Neural cell (in vitro differentiated cells): Measurements from ENCODE around the gene FANCI. TPM values are rescaled to one million over a fixed set of nuclear protein-coding genes. Genes with fewer than 3 reads are reported as not detected.

Source experiments
- H2AFZ ChIP-seq: fragments of 200-600, 300-800 bp; sonication (generic), shearing (Covaris generic); 2 replicates; pipeline ENCODE4 v1.6.0; 2014; ENCODE audit warnings: low read depth, mild to moderate bottlenecking, antibody characterized with exemption, low read length, moderate library complexity
- H3F3A ChIP-seq: fragments of 200-600 bp; shearing (Covaris generic); 2 replicates; pipeline ENCODE4 v1.6.1; 2016; ENCODE audit warnings: mild to moderate bottlenecking, moderate library complexity, mixed read lengths, antibody characterized with exemption, low read length; ENCODE audit not compliant: insufficient read depth, poor library complexity, severe bottlenecking
- H3K27ac ChIP-seq: fragments of 200-600, 300-800 bp; sonication (generic), shearing (Covaris generic); 2 replicates; pipeline ENCODE4 v1.5.1; 2014; ENCODE audit warnings: mild to moderate bottlenecking, low read length, moderate library complexity
- H3K27me3 ChIP-seq: fragments of 300-800, 200-600 bp; sonication (generic), shearing (Covaris generic); 2 replicates; pipeline ENCODE4 v1.6.0; 2014; ENCODE audit warnings: mild to moderate bottlenecking, low read depth, low read length, moderate library complexity; ENCODE audit not compliant: insufficient read depth
- H3K36me3 ChIP-seq: fragments of 300-800, 200-600 bp; sonication (generic), shearing (Covaris generic); 2 replicates; pipeline ENCODE4 v1.5.1; 2014; ENCODE audit warnings: mild to moderate bottlenecking, antibody characterized with exemption, low read length, moderate library complexity; ENCODE audit not compliant: insufficient read depth
- H3K4me2 ChIP-seq: fragments of 300-800, 200-600 bp; sonication (generic), shearing (Covaris generic); 2 replicates; pipeline ENCODE4 v1.6.0; 2014; ENCODE audit warnings: mild to moderate bottlenecking, low read length
- H3K4me3 ChIP-seq: fragments of 300-800, 200-600 bp; sonication (generic), shearing (Covaris generic); 2 replicates; pipeline ENCODE4 v1.5.1; 2014; ENCODE audit warnings: mild to moderate bottlenecking, low read length, moderate library complexity
- H3K79me2 ChIP-seq: fragments of 200-600 bp; shearing (Covaris generic); replicated peaks from 2 replicates; pipeline ENCODE4 v1.6.0; 2014; ENCODE audit warnings: mild to moderate bottlenecking, low read length, moderate library complexity; ENCODE audit not compliant: insufficient read depth
- H3K9ac ChIP-seq: fragments of 300-800, 200-600 bp; sonication (generic), shearing (Covaris generic); 2 replicates; pipeline ENCODE4 v1.6.1; 2016; ENCODE audit warnings: mild to moderate bottlenecking, low read length, mixed read lengths
- H3K9me2 ChIP-seq: fragments of 200-600 bp; shearing (Covaris generic); 2 replicates; pipeline ENCODE4 v1.6.1; 2016; ENCODE audit warnings: mild to moderate bottlenecking, low read length, mixed read lengths; ENCODE audit not compliant: insufficient read depth
- H3K9me3 ChIP-seq: fragments of 200-600, 300-800 bp; sonication (generic), shearing (Covaris generic); 2 replicates; pipeline ENCODE4 v1.6.1; 2016; ENCODE audit warnings: mild to moderate bottlenecking, mixed run types, low read length, moderate library complexity, mixed read lengths
- H4K20me1 ChIP-seq: fragments of 200-600 bp; shearing (Covaris generic); 2 replicates; pipeline ENCODE4 v1.6.1; 2016; ENCODE audit warnings: mild to moderate bottlenecking, mixed run types; ENCODE audit not compliant: insufficient read depth
- EP300 ChIP-seq: fragments of 450-650 bp; conservative IDR thresholded peaks from 2 replicates; pipeline ENCODE4 v1.6.1; 2014; ENCODE audit warnings: antibody characterized with exemption, mild to moderate bottlenecking, moderate library complexity; ENCODE audit not compliant: poor library complexity, severe bottlenecking
- EZH2 ChIP-seq: fragments of 200-600, 300-800 bp; shearing (Covaris generic), sonication (generic); IDR thresholded peaks from 2 replicates; pipeline ENCODE4 v1.6.1; 2014; ENCODE audit warnings: antibody characterized with exemption, low read length, borderline replicate concordance, mild to moderate bottlenecking; ENCODE audit not compliant: insufficient read depth, poor library complexity, severe bottlenecking
- MXI1 ChIP-seq: fragments of 450-650 bp; conservative IDR thresholded peaks from 2 replicates; pipeline ENCODE4 v1.6.1; 2014; ENCODE audit warnings: antibody characterized with exemption, mild to moderate bottlenecking; ENCODE audit not compliant: poor library complexity, severe bottlenecking
- POLR2AphosphoS5 ChIP-seq: IDR thresholded peaks from 2 replicates; pipeline ENCODE4 v1.6.1; 2012
- RAD21 ChIP-seq: fragments of 450-650 bp; conservative IDR thresholded peaks from 2 replicates; pipeline ENCODE4 v1.6.1; 2014; ENCODE audit warnings: antibody characterized with exemption, mild to moderate bottlenecking, moderate library complexity
- SMC3 ChIP-seq: fragments of 450-650 bp; conservative IDR thresholded peaks from 2 replicates; pipeline ENCODE4 v1.6.1; 2014; ENCODE audit warnings: antibody characterized with exemption, mild to moderate bottlenecking, moderate library complexity; ENCODE audit not compliant: poor library complexity
- TAF1 ChIP-seq: IDR thresholded peaks from 2 replicates; pipeline ENCODE4 v1.6.1; 2012; ENCODE audit warnings: low read depth
- polyA plus RNA-seq: library from polyadenylated mRNA; depleted of rRNA; stranded (reverse); fragments of >200 nt; gene quantifications from 2 replicates; pipeline ENCODE4 v1.2.3, GENCODE V29; 2014
- TF ChIP-seq, protein P1 (sequence below): fragments of 450-650 bp; IDR thresholded peaks from 2 replicates; pipeline ENCODE4 v1.5.1; 2014; ENCODE audit warnings: antibody characterized with exemption, mild to moderate bottlenecking, moderate library complexity; ENCODE audit not compliant: poor library complexity, severe bottlenecking
- TF ChIP-seq, protein P2 (sequence below): IDR thresholded peaks from 2 replicates; pipeline ENCODE4 v1.6.1; 2012; ENCODE audit warnings: borderline replicate concordance

The FANCI gene
- polyA plus RNA-seq, 1 donor from 2014 or later, result 5.4 TPM

DNA sequence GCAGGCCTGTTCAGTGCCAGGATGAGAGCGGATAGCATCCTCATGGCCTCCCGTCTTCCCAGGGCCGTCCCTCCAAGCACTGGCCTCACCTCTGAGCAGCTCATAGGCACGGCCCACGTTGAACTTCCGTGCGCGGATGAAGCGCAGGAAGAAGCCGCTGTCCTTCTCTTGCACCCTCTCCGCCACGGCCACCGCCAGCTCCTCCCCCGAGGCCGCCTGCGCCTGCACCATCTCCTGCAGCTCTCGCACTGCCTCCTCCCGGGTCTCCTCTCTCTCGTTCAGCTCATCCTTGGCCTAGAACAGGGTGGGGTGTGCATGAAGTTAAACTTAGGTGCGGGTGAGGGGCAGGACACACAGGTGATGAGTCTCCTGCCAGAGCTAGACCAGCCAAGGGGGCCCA is 26.7 kb upstream of the FANCI start:
- H2AFZ ChIP-seq, result no peak overlapping the region
- no peak for TF ChIP-seq TAF1
- TF ChIP-seq, protein P1, sequence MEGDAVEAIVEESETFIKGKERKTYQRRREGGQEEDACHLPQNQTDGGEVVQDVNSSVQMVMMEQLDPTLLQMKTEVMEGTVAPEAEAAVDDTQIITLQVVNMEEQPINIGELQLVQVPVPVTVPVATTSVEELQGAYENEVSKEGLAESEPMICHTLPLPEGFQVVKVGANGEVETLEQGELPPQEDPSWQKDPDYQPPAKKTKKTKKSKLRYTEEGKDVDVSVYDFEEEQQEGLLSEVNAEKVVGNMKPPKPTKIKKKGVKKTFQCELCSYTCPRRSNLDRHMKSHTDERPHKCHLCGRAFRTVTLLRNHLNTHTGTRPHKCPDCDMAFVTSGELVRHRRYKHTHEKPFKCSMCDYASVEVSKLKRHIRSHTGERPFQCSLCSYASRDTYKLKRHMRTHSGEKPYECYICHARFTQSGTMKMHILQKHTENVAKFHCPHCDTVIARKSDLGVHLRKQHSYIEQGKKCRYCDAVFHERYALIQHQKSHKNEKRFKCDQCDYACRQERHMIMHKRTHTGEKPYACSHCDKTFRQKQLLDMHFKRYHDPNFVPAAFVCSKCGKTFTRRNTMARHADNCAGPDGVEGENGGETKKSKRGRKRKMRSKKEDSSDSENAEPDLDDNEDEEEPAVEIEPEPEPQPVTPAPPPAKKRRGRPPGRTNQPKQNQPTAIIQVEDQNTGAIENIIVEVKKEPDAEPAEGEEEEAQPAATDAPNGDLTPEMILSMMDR, result no peak
- no peak for TF ChIP-seq EP300
- no peak for TF ChIP-seq EZH2
- no peak for TF ChIP-seq MXI1
- TF ChIP-seq, protein P2, sequence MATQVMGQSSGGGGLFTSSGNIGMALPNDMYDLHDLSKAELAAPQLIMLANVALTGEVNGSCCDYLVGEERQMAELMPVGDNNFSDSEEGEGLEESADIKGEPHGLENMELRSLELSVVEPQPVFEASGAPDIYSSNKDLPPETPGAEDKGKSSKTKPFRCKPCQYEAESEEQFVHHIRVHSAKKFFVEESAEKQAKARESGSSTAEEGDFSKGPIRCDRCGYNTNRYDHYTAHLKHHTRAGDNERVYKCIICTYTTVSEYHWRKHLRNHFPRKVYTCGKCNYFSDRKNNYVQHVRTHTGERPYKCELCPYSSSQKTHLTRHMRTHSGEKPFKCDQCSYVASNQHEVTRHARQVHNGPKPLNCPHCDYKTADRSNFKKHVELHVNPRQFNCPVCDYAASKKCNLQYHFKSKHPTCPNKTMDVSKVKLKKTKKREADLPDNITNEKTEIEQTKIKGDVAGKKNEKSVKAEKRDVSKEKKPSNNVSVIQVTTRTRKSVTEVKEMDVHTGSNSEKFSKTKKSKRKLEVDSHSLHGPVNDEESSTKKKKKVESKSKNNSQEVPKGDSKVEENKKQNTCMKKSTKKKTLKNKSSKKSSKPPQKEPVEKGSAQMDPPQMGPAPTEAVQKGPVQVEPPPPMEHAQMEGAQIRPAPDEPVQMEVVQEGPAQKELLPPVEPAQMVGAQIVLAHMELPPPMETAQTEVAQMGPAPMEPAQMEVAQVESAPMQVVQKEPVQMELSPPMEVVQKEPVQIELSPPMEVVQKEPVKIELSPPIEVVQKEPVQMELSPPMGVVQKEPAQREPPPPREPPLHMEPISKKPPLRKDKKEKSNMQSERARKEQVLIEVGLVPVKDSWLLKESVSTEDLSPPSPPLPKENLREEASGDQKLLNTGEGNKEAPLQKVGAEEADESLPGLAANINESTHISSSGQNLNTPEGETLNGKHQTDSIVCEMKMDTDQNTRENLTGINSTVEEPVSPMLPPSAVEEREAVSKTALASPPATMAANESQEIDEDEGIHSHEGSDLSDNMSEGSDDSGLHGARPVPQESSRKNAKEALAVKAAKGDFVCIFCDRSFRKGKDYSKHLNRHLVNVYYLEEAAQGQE, result no peak
- TF ChIP-seq POLR2AphosphoS5, result no peak
- no peak for TF ChIP-seq RAD21
- TF ChIP-seq SMC3, result no peak
- H3K79me2 ChIP-seq, result no peaks in the 10 kb centered on the region
- H3K9me3 ChIP-seq, result no peaks in the 10 kb centered on the region
- no peaks in the 10 kb centered on the region for H3K9me2 ChIP-seq
- no peak overlapping the region for H3K27ac ChIP-seq
- no peak overlapping the region for H3K4me2 ChIP-seq
- H3K27me3 ChIP-seq, result no peaks in the 10 kb centered on the region
- H3F3A ChIP-seq, result no peaks in the 10 kb centered on the region
- H3K4me3 ChIP-seq, result no peak overlapping the region
- no peaks in the 10 kb centered on the region for H4K20me1 ChIP-seq
- no peaks in the 10 kb centered on the region for H3K36me3 ChIP-seq
- H3K9ac ChIP-seq, result no peak overlapping the region

DNA sequence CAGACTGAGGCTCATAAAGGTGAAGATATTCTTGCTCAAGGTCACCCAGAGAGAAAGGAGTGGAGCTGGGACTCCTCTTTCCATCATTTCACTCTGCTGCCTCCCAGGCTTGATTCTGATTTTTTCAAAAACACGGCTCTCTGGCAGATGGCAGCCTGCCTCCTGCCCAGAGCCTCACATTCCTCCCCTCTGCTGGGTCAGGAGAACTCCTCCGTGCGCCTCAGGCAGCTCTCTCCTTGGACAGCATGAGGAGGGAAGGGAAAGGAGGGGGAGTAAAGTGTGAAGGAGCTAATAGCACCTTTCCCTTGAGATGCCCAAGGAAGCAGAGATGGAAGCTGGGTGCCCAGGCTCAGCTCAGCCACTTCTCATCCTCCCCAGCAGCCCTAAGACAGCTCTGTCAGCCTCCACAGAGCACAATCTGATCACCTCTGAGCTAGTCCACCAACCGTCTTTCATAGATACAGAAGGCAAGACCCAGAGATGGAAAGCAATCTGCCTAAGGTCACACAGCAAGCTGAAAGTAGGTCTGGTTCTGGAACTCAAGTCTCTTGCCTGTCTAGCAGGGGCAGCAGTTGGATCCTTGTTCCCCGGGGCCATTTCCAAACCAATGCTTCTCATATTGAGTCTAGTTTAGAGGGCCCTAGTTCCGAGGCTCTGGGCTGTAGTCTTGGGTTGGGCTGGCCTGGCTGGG is 25.9 kb upstream of the FANCI start:
- no peak overlapping the region for H3K4me2 ChIP-seq
- no peak overlapping the region for H3K9ac ChIP-seq
- no peaks in the 10 kb centered on the region for H3K79me2 ChIP-seq
- no peaks in the 10 kb centered on the region for H3F3A ChIP-seq
- H3K9me2 ChIP-seq, result no peaks in the 10 kb centered on the region
- no peak overlapping the region for H3K27ac ChIP-seq
- H2AFZ ChIP-seq, result no peak overlapping the region
- no peaks in the 10 kb centered on the region for H3K9me3 ChIP-seq
- TF ChIP-seq SMC3 (no peak), MXI1 (no peak), POLR2AphosphoS5 (no peak)
- H4K20me1 ChIP-seq, result no peaks in the 10 kb centered on the region
- H3K36me3 ChIP-seq, result no peaks in the 10 kb centered on the region
- H3K4me3 ChIP-seq, result no peak overlapping the region
- H3K27me3 ChIP-seq, result no peaks in the 10 kb centered on the region
